Islet of Langerhans (tissue), 1 donor: ENCODE results near the gene CDYL.
"Not testable (repeated sequence)": the region's sequence is repeated elsewhere in the genome, so short reads cannot be mapped to it uniquely, and the experiment has no call there.

Source experiments
- FAIRE-seq: peaks from one replicate; lab custom pipeline; 2011; peaks lifted over from hg19 to GRCh38; lab: Jason Lieb, UNC

Gene CDYL

DNA sequence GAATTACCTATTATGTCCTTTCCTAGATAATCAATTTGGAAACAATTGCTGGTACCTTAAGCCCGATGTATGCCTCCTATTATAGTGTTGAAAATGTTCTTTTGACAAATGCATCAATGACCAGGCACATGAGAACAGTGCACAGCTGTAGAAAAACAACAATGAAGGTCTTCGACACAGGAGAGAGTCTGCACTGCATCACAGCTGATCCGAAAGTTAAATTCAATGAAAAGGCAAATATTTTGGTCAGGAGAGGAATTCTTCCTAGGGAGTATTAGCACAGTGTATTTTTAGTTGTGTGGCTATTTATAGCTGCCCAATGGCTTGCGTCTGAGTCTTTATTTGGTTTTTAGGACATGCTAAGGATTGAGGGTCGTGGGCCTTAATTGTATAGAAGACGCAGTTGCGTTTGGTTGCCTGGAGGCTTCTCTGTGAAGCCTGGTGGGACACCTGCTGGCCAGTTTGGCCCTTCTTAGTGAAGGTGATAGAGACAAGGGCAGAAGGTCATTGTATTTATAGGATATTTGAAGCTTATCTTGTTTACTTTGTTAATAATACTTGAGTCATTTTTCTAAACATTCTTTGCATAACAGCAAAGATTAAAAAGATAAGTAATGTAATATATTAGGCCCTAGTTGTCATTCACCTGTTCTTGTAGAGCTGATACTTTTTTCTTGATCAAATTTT lies 72.3 kb downstream of the CDYL start:
- FAIRE-seq, result no peak

DNA sequence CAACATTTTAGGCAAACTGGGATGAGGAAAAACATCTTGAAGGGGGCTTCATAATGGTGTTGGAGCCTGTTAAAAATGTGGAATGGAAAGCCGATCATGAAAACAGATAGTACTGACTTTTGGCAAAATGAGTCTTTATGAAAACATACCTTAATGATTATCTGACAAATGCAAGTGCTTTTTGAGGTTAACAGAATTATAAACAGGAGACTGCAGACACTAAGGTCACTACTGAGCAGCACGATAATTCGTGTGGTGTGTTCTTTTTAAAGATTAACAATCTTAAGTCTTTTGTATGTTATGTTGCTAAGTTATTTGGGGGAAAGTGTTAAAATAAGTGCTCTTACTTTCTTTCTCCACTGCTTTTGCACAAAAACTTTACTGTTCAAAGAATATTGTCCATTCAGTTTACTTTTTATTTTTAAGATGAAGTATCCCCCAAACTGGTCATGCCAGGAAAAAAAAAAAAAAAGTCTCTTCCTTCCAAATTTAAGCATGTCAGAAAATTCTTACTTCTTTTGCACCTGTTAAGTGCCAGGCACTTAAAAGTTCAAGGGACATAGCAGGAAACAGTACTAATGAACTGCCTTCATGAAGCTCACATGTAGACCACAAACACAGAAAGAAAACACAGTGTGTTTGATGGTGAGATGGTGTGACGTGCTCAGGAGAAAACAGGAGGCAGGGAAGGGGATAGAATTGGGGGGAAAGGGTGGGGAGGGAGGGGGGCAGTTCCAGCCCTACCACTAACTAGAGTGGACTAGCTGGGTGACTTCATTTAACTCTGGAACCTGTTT lies 73.2 kb downstream of the CDYL start:
- no peak for FAIRE-seq

DNA sequence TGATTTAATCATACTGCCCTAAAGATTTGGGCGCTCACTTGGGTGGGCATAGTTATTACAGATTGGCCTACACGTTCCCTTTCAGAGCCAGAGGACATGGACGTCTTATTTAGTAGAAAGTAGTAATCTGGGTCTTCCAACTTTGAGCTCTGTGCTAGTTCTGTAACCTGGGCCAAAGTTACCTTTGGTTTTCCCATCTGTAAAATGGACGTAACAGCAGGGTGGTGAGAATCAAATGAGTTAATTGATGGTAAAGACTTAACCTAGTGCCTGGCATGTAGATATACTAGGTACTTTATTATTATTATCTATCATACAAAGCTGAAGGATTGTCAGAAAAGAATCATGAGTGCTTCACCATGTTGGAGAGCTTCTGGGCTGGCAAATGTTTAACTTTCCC lies 74.8 kb downstream of the CDYL start:
- FAIRE-seq, result no peak

DNA sequence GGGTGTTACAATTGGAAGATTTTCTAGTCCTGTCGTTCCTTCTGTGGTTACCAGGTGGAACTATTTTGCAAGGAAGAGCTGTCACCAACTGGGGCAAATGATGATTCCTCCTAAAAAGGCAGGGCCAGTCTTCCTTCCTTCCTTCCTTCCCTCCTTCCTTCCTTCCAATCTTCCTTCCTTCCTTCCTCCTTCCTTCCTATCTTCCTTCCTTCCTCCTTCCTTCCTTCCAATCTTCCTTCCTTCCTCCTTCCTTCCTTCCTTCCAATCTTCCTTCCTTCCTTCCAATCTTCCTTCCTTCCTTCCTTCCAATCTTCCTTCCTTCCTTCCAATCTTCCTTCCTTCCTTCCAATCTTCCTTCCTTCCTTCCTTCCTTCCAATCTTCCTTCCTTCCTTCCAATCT lies 76.0 kb downstream of the CDYL start:
- FAIRE-seq, result not testable (repeated sequence)

DNA sequence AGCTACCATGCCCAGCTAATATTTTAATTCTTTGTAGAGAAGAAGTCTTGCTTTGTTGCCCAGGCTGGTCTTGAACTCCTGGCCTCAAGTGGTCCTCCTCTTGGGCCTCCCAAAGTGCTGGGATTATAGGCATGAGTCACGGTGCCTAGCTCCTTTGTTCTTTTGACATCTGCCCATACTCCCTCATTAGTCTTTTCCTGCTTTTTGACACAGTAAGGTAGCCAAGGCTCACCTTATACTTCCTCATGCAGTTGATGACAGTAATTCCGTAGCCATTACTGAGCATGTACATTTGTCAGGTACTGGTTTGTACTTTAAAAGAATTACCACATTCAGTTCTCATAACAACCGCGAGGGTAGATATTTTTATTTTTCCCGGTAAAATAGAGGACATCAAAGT lies 76.7 kb downstream of the CDYL start:
- FAIRE-seq, result no peak

DNA sequence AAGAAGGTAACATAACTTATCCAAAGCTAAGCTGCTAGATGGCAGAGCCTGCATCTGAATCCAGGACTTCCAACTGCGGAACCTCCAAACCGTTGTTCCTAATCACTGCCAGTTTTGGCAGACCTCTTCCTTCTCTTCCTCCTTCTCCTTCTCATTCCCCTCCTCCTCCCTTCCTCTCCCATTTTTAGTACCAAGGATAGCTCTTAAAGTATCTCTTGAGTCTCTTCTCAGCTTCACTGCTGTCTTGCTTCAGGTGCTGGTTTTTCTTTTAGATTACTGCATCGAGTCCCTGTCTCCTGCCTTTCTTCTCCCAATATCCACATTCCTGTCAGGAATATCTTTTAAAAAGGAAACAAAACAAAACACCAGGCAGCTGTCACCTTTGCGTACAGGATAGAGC lies 77.1 kb downstream of the CDYL start:
- no peak for FAIRE-seq

DNA sequence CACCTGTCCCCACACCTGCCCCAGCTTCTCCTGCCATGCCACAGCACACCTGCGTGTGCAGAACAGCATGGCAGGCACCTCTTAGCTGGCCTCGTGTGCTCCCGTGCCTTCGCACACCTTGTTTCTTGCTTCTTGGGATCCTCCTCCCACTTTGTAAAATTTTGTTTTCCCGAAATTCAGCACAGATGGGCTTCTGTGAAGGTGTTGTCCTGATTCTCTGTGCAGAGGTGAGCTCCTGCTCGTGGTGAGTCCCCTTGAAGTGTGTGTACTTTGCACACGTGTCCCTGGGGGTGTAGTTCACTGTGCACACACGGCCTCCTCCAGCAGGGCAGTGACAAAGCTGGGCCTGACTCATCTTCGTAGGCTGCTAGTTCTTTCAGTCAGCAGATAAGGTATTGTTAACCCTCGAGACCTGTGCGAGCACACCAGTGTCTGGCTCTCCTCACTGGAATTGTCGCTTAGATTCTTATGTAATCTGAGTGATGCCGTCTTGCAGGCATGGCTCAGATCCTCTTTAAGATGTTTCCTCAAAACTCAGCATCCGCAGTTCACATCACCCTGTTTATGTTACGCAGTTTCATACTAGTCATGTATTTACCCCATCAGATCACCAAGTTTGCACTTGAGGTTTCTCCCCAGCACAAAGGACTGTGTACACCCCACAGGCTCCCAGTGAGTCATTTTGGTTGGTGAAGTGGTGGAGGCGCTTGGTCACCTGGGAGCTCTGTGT lies 77.7 kb downstream of the CDYL start:
- FAIRE-seq, result no peak

DNA sequence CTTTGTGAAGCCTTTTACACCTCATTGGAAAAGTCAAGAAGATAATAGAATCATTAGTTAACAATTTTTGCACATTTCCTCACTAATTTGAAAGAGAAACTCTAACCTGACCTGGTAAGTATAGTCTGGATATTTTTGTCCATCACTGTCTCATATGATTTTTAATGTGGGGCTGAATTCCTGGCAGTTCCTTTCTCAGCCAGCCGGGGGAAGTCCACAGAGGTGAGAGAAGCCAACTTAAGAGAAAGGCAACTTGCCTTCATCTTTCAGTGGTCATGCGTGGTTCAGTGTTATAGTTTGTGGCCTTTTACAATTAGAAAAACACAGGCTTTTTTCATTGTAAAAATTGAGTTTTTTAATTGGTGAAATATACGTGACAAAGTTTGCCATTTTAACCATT lies 80.6 kb downstream of the CDYL start:
- no peak for FAIRE-seq

DNA sequence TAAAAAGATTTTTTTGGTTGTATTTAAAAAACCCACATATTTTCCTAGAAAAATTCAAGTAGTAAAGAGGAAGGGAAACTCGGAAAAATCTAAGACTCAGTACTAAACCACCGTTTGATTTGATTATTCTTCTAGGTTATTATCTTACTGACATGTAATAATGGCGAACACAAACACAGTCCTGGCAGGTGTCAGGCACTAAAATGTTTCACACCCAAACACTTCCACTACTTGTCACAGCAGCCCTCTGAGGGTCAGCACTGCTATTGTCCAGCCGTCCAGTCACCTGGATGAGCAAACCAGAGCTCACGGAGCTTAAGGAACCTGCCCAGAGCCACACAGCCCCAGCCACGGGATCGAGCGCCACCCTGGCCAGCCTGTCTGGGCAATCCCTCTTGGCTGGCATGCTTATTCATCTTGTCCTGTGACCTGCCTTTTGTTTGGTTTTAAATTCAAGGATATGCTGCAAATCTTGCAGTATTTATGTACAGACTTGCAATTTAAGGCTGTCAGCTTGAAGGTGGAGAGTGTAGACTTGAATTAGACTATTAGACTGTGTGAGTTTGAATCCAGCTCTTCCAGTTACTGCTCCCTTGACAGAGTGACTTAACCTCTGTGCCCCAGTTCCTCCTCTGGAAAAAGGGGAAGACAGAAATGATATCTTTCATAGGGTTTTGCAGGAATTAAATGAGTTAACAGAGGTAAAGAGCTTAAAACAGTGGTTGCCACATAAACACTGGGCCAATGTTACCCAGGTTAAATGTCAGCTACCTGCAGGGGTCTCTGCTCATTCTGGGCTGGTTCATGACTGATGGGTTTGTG lies 82.2 kb downstream of the CDYL start:
- no peak for FAIRE-seq

DNA sequence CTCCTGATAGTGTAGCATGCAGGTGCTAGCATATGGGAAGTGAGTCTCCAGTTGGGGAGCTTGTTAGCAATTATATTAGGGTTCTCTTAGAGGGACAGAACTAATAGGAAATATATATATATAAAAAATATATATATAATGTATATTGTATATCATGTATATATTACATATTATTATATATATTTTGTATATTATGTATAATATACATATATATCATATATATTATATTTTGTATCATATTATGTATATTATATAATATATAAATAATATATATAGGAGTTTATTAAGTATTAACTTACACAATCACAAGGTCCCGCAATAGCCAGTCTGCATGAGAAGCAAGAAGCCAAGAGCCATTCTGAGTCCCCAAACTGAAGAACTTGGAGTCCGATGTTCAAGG lies 84.2 kb downstream of the CDYL start:
- FAIRE-seq, result no peak

DNA sequence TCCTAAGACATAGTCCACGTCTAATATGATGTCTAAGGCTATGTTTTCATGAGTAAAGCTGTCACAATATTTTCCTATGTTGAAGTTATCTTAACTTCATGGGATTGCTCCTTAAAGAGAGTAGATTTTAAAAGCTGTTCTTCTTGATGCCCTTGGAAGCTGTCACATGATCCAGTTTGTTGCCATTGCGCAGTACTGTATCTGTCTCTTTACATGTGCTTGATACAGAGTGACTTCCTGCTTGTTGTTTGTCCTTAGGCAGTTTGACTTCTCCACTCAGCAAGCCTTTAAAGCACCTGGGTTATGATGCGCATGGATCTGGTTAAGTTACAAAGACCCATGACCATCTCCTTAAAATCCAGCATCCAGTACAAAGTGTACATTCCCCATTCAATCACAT lies 85.4 kb downstream of the CDYL start:
- no peak for FAIRE-seq

DNA sequence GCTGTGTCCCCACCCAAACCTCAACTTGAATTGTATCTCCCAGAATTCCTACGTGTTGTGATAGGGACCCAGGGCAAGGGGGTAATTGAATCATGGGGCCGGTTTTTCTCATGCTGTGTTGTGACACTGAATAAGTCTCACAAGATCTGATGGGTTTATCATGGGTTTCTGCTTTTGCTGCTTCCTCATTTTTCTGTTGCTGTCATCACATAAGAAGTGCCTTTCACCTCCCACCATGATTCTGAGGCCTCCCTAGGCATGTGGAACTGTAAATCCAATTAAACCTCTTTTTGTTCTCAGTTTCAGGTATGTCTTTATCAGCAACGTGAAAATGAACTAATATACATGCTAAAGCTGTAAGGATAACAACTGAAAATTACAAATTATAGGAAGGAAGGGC lies 88.3 kb downstream of the CDYL start:
- no peak for FAIRE-seq

DNA sequence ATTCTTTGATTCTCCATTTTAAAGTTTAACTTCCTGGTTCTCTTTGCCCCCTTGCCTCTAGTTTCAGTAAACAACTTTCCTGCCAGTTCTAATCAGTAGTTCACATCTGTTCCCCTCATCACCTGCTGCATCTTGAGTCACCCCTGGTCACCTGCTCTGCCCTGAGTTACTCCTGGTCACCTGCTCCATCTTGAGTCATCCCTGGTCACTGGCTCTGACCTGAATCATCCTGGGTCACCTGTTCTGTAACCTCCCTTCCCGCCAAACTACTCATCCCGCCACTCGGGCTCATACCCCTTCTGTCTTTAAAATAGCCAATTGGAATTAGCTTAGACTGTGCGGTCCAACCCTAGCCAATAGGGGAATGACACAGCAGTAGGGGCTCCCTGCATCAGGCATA lies 88.8 kb downstream of the CDYL start:
- not testable (repeated sequence) for FAIRE-seq

DNA sequence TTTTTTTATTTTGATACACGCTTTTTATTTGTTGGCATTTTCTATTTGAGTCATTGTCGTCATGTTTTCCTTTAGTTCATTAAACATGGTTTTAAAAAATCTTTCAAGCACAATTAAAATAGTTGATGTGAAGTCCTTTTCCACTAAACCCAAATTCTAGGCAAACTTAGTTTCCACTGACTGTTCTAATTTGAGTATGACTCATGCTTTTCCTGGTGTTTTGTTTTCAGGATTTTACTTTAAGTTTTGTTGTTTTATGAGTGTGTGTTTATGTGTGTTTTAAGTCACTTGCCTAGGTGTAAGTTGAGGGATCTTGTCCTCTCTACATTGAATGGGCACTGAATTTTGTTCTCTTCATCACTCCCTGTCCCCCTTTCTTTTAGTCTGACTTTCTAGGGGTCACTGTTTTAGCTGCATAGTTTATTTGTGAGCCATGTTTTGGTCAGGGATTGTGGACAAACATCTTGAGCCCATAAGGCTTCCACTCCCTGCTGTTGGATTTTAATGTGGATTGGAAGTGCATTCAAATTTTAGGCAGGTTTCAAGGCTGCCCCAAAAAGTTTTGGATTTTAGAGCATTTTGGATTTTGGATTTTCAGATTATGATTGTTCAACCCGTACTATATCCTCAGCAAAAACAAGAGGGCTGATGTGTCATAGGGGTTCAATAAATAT lies 94.8 kb downstream of the CDYL start:
- FAIRE-seq, result no peak

DNA sequence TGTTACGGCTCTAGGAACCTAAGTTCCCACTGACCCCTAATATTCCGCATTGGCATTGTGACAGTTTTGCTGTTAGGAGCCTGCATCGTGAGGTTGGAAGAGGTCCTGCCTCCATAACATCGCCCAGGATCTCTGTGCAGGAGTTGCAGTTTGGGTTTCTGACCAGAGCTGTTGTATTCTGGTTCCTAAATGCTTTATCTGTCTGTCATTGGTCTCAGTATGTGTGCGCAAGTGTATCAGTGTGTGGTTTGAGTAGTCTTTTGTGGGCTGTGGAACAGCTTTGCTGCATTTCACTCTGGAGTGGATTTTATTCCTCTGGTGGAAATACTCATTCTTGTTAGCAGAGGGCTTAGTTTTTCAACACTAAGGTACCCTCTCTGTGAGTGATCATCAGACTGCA lies 95.6 kb downstream of the CDYL start:
- no peak for FAIRE-seq

DNA sequence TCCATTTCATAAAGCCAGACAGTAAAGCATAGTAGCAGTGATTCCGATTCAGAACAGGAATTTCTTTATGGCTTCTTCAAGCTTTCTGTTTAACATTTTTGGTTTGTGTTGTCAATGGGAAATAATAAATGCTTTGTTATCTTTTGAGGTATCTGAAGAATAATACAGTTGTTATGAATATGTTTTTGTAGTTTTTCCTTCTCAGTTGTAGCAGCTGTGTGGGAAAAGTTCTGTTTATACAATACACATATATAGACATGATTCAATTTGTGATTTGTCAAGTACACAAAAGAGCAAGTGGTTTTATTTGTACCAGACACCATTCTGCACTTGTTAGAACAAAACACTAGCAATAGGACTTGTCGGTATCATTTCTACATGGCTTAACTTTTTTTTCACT lies 96.6 kb downstream of the CDYL start:
- FAIRE-seq, result no peak

DNA sequence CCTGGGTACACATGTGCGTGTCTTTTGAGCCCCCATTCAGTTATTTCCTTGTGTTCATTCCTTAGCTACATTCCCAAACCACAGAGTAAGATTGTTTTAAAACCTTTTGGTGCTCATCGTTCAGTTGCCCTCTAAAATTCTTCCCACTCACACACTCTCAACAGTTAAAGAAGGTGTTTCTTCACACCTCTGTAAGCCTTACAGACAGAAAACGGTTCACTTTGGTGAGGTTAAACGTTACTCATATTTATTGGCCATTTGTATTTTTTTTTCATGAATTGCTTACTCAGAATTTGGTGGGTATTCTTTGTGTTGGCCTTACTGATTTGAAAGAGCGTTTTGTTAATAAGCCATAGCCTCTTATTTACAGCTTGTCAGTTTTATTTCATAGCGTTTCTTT lies 97.7 kb downstream of the CDYL start:
- no peak for FAIRE-seq

DNA sequence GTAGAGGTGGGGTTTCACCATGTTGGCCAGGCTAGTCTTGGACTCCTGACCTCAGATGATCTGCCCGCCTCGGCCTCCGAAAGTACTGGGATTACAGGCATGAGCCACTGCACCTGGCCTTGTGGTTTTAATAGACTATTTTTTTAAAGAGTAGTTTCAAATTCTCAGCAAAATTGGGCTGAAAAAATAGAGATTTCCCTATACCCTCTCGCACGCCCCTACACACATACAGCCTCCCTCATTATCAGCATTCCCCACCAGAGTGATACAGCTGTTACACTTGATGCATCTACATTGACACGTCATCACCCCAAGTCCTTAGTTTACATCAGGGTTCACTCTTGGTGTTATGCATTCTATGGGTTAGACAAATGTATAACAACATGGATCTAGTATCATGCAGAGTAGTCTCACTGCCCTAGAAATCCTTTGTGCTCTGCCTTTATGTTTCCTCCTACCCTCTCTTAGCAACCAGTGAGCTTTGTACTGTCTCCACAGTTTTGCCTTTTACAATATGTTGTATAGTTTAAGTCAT lies 103.6 kb downstream of the CDYL start:
- no peak for FAIRE-seq

DNA sequence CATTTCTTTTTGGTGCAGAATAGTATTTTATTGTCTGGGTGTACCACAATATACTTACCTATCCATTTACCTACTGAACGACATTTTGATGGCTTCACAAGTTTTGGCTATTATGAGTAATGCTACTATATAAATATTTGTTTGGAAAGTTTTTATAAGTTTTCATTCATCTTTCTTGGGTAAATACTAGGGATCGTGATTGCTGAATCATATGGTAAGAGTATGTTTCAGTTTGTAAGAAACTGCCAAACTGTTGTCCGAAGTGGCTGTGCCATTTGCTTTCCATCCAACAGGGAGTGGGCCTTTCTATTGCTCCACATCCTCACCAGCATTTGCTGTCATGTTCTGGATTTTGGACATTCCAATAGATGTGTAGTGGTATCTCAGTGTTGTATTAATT lies 104.2 kb downstream of the CDYL start:
- no peak for FAIRE-seq

DNA sequence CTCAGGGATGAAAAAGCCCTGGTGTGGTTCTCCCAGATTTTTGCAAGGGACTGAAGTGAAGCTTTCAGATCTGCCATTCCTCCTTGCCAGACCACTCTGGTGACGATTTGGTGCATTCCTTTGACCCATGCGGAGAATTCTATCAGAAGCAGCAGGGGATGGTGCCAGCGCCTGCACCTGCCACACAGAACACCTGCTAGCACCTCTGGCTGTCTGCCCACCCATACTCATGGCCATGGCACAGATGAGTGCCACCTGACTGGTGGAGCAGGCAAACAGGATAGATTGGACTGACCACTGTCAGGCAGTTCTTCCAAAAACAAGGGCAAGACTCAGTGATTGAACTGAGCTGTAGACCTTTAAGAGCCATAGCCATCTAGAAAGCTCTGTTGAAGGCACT lies 107.1 kb downstream of the CDYL start:
- no peak for FAIRE-seq

DNA sequence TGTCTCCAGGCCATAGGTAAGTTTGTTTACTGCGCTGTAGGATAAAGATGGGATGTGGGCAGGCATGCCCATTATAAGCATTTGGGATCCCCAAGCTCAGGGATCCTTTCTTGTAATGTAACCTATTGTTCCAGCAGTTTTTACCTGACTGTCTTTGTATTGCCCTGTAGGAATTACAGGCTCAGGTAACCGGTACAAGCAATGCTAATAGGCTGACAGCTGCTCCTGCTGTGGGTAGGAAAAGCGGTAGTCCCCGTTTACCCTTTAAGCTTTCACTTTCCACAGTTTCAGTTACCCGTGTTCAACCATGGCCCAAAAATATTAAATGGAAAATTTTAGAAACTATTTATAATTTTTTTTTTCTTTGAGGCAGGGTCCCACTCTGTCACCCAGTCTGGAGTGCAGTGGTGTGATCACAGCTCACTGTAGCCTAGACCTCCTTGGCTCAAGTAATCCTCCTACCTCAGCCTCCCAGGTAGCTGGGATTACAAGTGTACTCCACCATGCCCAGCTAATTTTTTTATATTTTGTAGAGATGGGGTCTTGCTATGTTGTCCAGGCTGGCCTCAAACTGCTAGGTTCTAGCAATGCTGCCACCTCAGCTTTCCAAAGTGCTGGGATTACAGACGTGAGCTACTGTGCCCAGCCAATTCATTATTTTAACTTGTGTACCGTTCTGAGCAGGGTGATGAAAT lies 108.6 kb downstream of the CDYL start:
- FAIRE-seq, result no peak
